GM10266 (cell line): ENCODE measurements around the gene SHISA4.

Experiments
- DNase-seq: peaks from one replicate; pipeline ENCODE4 v3.0.0; 2012; ENCODE audit errors: extremely low spot score
- CTCF ChIP-seq: IDR thresholded peaks from 2 replicates; pipeline ENCODE4 v1.5.1; 2012; ENCODE audit warnings: mild to moderate bottlenecking, low read depth; ENCODE audit not compliant: control insufficient read depth, insufficient read depth; ENCODE audit errors: missing control alignments

SHISA4 gene

GRCh38 chr1:201921952-201922558 lies 33.4 kb downstream of the SHISA4 start:
- no peak for DNase-seq
- no peak for TF ChIP-seq CTCF

- no peak for DNase-seq
- no peak for TF ChIP-seq CTCF
Observed at GRCh38 chr1:201925301-201925567, 36.5 kb downstream of the SHISA4 start.

- TF ChIP-seq CTCF = no peak
Observed at GRCh38 chr1:201925981-201926645, 37.4 kb downstream of the SHISA4 start.

GRCh38 chr1:201928266-201928665 lies 39.6 kb downstream of the SHISA4 start:
- no peak for DNase-seq
- TF ChIP-seq CTCF = no peak

More at GRCh38 chr1:201925981-201926645, 37.4 kb downstream of the SHISA4 start:
- DNase-seq = no peak

GRCh38 chr1:201930137-201930536 lies 41.4 kb downstream of the SHISA4 start:
- no peak for DNase-seq
- TF ChIP-seq CTCF = no peak

- TF ChIP-seq CTCF = no peak
- no peak for DNase-seq
Observed at GRCh38 chr1:201930803-201931202, 42.1 kb downstream of the SHISA4 start.

GRCh38 chr1:201933840-201934430 lies 45.2 kb downstream of the SHISA4 start:
- DNase-seq = no peak
- TF ChIP-seq CTCF = no peak
